ENCODE results near the gene L3MBTL4.

L3MBTL4 gene

DNA sequence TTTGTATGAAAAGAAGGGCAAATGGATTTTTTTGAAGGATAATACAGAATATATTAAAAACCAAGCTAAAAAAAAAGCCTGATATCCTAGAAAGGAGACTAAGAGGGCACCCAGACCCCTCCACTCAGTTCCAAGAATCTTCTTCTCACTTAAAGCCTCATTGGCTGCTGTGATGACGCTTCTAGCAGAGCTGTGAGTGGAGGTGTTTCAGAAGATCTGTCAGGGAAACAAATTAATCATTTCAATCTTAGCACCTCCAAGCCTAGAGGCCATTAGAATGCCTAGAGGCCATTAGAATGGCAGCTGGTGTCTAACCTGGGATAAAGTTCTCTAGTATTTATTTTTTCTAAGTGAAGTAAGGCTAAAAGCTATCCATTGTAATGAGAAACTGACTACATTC, 355.2 kb downstream of the L3MBTL4 start:
- DNase-seq (ENCODE audit: low spot score): no peak
- ChIA-PET POLR2A (ENCODE audit: low non-redundant PET) (no interaction called here), CTCF (interaction anchor here (0.7 kb wide), 1 partner anchor 129 kb away, joined by 3 read pairs; no protein-coding TSS in a partner anchor)
- no peak overlapping the region for H3K27ac ChIP-seq
- TF ChIP-seq, protein P1, sequence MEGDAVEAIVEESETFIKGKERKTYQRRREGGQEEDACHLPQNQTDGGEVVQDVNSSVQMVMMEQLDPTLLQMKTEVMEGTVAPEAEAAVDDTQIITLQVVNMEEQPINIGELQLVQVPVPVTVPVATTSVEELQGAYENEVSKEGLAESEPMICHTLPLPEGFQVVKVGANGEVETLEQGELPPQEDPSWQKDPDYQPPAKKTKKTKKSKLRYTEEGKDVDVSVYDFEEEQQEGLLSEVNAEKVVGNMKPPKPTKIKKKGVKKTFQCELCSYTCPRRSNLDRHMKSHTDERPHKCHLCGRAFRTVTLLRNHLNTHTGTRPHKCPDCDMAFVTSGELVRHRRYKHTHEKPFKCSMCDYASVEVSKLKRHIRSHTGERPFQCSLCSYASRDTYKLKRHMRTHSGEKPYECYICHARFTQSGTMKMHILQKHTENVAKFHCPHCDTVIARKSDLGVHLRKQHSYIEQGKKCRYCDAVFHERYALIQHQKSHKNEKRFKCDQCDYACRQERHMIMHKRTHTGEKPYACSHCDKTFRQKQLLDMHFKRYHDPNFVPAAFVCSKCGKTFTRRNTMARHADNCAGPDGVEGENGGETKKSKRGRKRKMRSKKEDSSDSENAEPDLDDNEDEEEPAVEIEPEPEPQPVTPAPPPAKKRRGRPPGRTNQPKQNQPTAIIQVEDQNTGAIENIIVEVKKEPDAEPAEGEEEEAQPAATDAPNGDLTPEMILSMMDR (conservative IDR thresholded peaks at IDR 0.05; ENCODE audit: low read depth): no peak

DNA sequence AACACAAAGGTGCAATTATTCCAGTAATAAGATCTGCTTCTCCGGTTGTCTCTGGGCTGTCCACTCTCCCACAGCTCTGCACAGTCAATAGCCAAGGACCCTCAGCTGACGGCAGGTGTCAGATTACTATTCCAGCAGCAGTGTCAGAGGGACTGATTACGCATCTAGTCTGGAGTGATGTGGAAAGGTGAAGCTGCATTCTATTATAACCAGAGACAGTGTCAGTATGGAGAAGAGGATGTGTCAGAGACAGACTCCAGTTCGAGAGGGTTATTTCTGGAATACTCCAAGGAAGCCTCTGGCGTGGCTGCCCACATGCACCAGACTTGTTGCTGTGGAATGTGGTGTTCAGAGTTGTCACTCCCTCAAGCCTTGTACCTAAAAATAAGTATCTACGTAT, 355.8 kb downstream of the L3MBTL4 start:
- ChIA-PET CTCF (no interaction called here), POLR2A (ENCODE audit: low non-redundant PET) (no interaction called here)
- H3K27ac ChIP-seq: no peak overlapping the region
- DNase-seq (ENCODE audit: low spot score): no peak
- TF ChIP-seq, protein P1 (conservative IDR thresholded peaks at IDR 0.05; ENCODE audit: low read depth): no peak

DNA sequence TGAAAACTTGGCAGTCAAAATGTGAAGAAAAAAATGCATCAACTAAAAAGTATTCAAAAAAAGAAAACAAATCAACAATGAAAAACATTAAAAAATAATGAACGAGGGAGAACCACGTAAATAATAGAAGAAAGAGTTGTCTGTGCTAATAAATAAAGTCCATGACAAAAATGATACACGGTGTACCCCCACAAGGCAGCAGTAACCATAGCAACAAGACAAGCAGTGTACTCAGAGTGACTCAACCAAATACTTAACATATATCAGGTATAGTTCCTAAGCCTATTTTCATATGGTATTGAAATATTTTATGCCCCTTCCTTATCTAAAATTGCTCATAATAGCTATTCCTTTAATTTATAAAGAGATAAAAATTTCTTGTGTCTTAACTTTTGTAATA, 357.1 kb downstream of the L3MBTL4 start:
- no peak overlapping the region for H3K27ac ChIP-seq
- ChIA-PET POLR2A (ENCODE audit: low non-redundant PET) (no interaction called here), CTCF (no interaction called here)
- DNase-seq (ENCODE audit: low spot score): no peak
- TF ChIP-seq, protein P1 (conservative IDR thresholded peaks at IDR 0.05; ENCODE audit: low read depth): no peak

DNA sequence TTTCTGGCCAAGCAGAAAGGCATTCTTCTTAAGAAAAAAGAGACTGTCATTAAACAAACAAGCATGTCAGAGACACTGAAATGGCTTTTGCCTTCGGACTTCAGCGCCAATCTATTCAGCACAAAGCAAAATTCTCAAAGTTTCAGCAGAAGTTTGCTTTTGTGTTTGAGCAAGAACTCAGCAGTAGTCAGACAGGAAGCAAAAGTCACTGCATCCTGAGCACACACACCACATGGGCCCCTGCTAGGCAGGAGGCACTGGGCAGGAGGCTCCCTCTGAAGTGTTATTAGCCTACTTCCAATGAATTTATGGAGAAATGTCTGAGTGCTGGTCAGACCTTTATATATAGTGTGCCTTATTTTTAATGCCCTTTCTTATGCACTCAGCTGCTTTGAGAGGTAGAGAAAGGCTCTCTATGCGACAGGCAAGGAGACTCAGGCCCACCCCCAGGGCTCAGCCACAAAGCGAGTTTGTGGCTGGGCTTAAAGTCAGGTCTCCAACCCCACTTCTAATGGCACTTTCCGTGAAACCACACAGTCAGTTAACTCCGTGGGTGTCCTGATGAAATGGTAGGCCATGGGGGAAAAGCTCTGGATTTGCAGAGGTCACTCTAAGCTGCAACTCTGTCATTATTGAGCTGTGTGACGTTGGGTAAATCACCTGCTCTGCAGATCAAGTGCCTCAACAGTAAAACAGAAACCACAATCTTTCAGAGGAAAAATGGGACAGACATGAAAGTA, 358.4 kb downstream of the L3MBTL4 start:
- DNase-seq (ENCODE audit: low spot score): no peak
- no peak overlapping the region for H3K27ac ChIP-seq
- TF ChIP-seq, protein P1 (conservative IDR thresholded peaks at IDR 0.05; ENCODE audit: low read depth): no peak
- ChIA-PET POLR2A (ENCODE audit: low non-redundant PET) (no interaction called here), CTCF (no interaction called here)

DNA sequence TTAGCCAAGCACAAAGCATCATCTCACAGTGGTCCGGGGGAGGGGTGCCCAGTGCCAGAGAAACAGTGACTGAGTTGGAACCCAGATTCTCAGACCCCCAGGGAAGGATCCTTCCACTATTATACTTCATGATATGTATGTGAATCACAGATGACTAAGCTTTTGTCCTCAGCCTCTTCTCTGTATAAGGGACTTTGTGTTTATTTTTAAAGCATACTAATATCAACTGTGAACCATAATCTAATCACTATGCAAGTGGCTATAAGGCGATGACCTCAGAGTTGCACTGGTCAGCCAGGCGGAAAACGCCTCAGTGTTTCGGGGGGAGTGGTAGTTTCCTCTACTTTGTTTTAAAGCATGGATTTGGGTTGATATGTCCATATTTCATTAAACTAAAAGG, 359.0 kb downstream of the L3MBTL4 start:
- TF ChIP-seq, protein P1 (conservative IDR thresholded peaks at IDR 0.05; ENCODE audit: low read depth): no peak
- CTCF ChIA-PET: no interaction called here
- DNase-seq (ENCODE audit: low spot score): no peak
- POLR2A ChIA-PET (ENCODE audit: low non-redundant PET): no interaction called here
- no peak overlapping the region for H3K27ac ChIP-seq

DNA sequence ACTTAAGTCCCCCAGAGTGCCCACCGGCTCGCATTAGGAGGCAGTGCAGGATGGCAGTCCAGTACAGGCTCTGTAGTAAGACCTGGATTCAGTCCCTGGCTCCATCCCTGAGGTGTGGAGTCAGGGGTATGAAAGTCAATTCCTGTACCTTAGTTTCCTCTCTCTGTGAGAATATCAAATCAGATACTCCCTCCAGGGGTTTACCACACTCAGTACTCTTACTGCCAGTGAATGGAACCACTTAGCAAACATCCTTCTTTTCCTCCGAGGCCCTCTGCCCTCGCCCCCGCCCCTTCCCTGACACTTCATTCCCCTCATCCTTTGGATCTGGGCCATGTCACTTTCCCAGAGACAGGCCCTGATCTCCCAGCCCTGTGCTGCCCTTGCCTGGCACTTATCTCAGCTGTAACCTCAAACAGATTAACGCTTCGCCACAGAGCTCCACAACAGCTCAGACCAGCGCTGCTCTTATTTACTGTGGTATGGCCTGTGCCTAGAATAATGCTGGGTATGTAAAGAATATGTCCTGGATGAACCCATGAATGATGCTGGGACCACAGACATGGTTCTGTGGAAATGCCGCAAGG, 360.4 kb downstream of the L3MBTL4 start:
- ChIA-PET CTCF (no interaction called here), POLR2A (ENCODE audit: low non-redundant PET) (no interaction called here)
- no peak for DNase-seq (ENCODE audit: low spot score)
- no peak overlapping the region for H3K27ac ChIP-seq
- TF ChIP-seq, protein P1 (conservative IDR thresholded peaks at IDR 0.05; ENCODE audit: low read depth): no peak

All from RWPE1 (cell line).